IPS-15b (cell line): ENCODE measurements around the gene ESR2.

Experiments
- H3K27me3 ChIP-seq: one replicate; pipeline ENCODE4 v1.6.1; 2013; ENCODE audit warnings: low read length; ENCODE audit not compliant: control insufficient read depth, insufficient read depth
- H3K36me3 ChIP-seq: one replicate; pipeline ENCODE4 v1.6.1; 2013; ENCODE audit warnings: low read length; ENCODE audit not compliant: control insufficient read depth, insufficient read depth
- H3K4me1 ChIP-seq: one replicate; pipeline ENCODE4 v1.6.1; 2013; ENCODE audit warnings: mild to moderate bottlenecking, low read length; ENCODE audit not compliant: control insufficient read depth, insufficient read depth
- H3K4me3 ChIP-seq: one replicate; pipeline ENCODE4 v1.5.1; 2013; ENCODE audit warnings: low read depth, low read length
- H3K9ac ChIP-seq: one replicate; pipeline ENCODE4 v1.6.1; 2013; ENCODE audit warnings: low read depth, mild to moderate bottlenecking, low read length
- H3K9me3 ChIP-seq: one replicate; pipeline ENCODE4 v1.6.1; 2013; ENCODE audit warnings: mild to moderate bottlenecking, low read length; ENCODE audit not compliant: control insufficient read depth, insufficient read depth

The ESR2 gene

GRCh38 chr14:64208981-64209380 lies 85.2 kb downstream of the ESR2 start:
- Histone ChIP-seq H3K36me3 (peaks cover 17% of the 10 kb centered on the region), H3K27me3 (no peaks in the 10 kb centered on the region), H3K9ac (no peak overlapping the region), H3K9me3 (no peaks in the 10 kb centered on the region), H3K4me1 (no peaks in the 10 kb centered on the region), H3K4me3 (no peak overlapping the region)

GRCh38 chr14:64208261-64208660 lies 85.9 kb downstream of the ESR2 start:
- H3K9ac ChIP-seq, result no peak overlapping the region
- H3K4me1 ChIP-seq, result no peaks in the 10 kb centered on the region
- H3K27me3 ChIP-seq, result no peaks in the 10 kb centered on the region
- H3K4me3 ChIP-seq, result no peak overlapping the region
- no peaks in the 10 kb centered on the region for H3K9me3 ChIP-seq
- H3K36me3 ChIP-seq, result peaks cover 16% of the 10 kb centered on the region

- H3K9me3 ChIP-seq, result no peaks in the 10 kb centered on the region
- peaks cover 2% of the 10 kb centered on the region for H3K36me3 ChIP-seq
- no peaks in the 10 kb centered on the region for H3K27me3 ChIP-seq
- H3K4me1 ChIP-seq, result no peaks in the 10 kb centered on the region
- H3K4me3 ChIP-seq, result no peak overlapping the region
- no peak overlapping the region for H3K9ac ChIP-seq
These were observed 90.7 kb downstream of the ESR2 start for GRCh38 chr14:64203366-64204006.

GRCh38 chr14:64202716-64203115 lies 91.5 kb downstream of the ESR2 start:
- Histone ChIP-seq H3K36me3 (no peaks in the 10 kb centered on the region), H3K9ac (no peak overlapping the region), H3K9me3 (no peaks in the 10 kb centered on the region), H3K4me1 (no peaks in the 10 kb centered on the region), H3K27me3 (no peaks in the 10 kb centered on the region), H3K4me3 (no peak overlapping the region)

- Histone ChIP-seq H3K36me3 (no peaks in the 10 kb centered on the region), H3K27me3 (no peaks in the 10 kb centered on the region), H3K4me3 (no peak overlapping the region), H3K4me1 (peaks cover 5% of the 10 kb centered on the region), H3K9ac (no peak overlapping the region), H3K9me3 (no peaks in the 10 kb centered on the region)
These were observed 92.1 kb downstream of the ESR2 start for GRCh38 chr14:64201921-64202545.

- H3K9ac ChIP-seq, result no peak overlapping the region
- no peak overlapping the region for H3K4me3 ChIP-seq
- H3K36me3 ChIP-seq, result no peaks in the 10 kb centered on the region
- no peaks in the 10 kb centered on the region for H3K27me3 ChIP-seq
- peaks cover 12% of the 10 kb centered on the region for H3K4me1 ChIP-seq
- no peaks in the 10 kb centered on the region for H3K9me3 ChIP-seq
These were observed 92.9 kb downstream of the ESR2 start for GRCh38 chr14:64201296-64201695.

GRCh38 chr14:64200170-64200569 lies 94.0 kb downstream of the ESR2 start:
- Histone ChIP-seq H3K9me3 (no peaks in the 10 kb centered on the region), H3K36me3 (no peaks in the 10 kb centered on the region), H3K4me3 (no peak overlapping the region), H3K4me1 (peaks cover 12% of the 10 kb centered on the region), H3K27me3 (no peaks in the 10 kb centered on the region), H3K9ac (no peak overlapping the region)

- H3K4me1 ChIP-seq, result peaks cover 14% of the 10 kb centered on the region
- H3K36me3 ChIP-seq, result no peaks in the 10 kb centered on the region
These were observed 95.7 kb downstream of the ESR2 start for GRCh38 chr14:64198486-64198885.

GRCh38 chr14:64197996-64198395 lies 96.2 kb downstream of the ESR2 start:
- Histone ChIP-seq H3K4me1 (peaks cover 15% of the 10 kb centered on the region), H3K4me3 (no peak overlapping the region), H3K9me3 (no peaks in the 10 kb centered on the region), H3K9ac (no peak overlapping the region), H3K27me3 (no peaks in the 10 kb centered on the region), H3K36me3 (no peaks in the 10 kb centered on the region)

More at GRCh38 chr14:64198486-64198885, 95.7 kb downstream of the ESR2 start:
- no peaks in the 10 kb centered on the region for H3K9me3 ChIP-seq
- no peak overlapping the region for H3K9ac ChIP-seq
- H3K4me3 ChIP-seq, result no peak overlapping the region
- no peaks in the 10 kb centered on the region for H3K27me3 ChIP-seq

GRCh38 chr14:64196814-64197411 lies 97.3 kb downstream of the ESR2 start:
- peak overlapping the region; percentile 53 for H3K4me3 ChIP-seq
- H3K9ac ChIP-seq, result no peak overlapping the region
- H3K27me3 ChIP-seq, result no peaks in the 10 kb centered on the region
- H3K36me3 ChIP-seq, result no peaks in the 10 kb centered on the region
- no peaks in the 10 kb centered on the region for H3K9me3 ChIP-seq
- peaks cover 20% of the 10 kb centered on the region for H3K4me1 ChIP-seq

GRCh38 chr14:64196056-64196455 lies 98.1 kb downstream of the ESR2 start:
- peaks cover 20% of the 10 kb centered on the region for H3K4me1 ChIP-seq
- H3K9ac ChIP-seq, result no peak overlapping the region
- no peak overlapping the region for H3K4me3 ChIP-seq
- no peaks in the 10 kb centered on the region for H3K27me3 ChIP-seq
- no peaks in the 10 kb centered on the region for H3K9me3 ChIP-seq
- H3K36me3 ChIP-seq, result no peaks in the 10 kb centered on the region

- no peak overlapping the region for H3K9ac ChIP-seq
- no peaks in the 10 kb centered on the region for H3K9me3 ChIP-seq
- H3K27me3 ChIP-seq, result no peaks in the 10 kb centered on the region
- no peak overlapping the region for H3K4me3 ChIP-seq
- H3K4me1 ChIP-seq, result peaks cover 20% of the 10 kb centered on the region
- H3K36me3 ChIP-seq, result peaks cover 3% of the 10 kb centered on the region
These were observed 99.0 kb downstream of the ESR2 start for GRCh38 chr14:64195199-64195598.
